Activated T-cell treated with anti-CD3 and anti-CD28 coated beads, Interleukin-2, amount 50 U/mL, for 1 hour (primary cell): ENCODE data around the gene NR2C1.
"Not testable (repeated sequence)": the region's sequence is repeated elsewhere in the genome, so short reads cannot be mapped to it uniquely, and the experiment has no call there.

Experiments used
- DNase-seq: peaks from one replicate; pipeline ENCODE4 v3.0.0-alpha.2; 2020

The NR2C1 gene

DNA sequence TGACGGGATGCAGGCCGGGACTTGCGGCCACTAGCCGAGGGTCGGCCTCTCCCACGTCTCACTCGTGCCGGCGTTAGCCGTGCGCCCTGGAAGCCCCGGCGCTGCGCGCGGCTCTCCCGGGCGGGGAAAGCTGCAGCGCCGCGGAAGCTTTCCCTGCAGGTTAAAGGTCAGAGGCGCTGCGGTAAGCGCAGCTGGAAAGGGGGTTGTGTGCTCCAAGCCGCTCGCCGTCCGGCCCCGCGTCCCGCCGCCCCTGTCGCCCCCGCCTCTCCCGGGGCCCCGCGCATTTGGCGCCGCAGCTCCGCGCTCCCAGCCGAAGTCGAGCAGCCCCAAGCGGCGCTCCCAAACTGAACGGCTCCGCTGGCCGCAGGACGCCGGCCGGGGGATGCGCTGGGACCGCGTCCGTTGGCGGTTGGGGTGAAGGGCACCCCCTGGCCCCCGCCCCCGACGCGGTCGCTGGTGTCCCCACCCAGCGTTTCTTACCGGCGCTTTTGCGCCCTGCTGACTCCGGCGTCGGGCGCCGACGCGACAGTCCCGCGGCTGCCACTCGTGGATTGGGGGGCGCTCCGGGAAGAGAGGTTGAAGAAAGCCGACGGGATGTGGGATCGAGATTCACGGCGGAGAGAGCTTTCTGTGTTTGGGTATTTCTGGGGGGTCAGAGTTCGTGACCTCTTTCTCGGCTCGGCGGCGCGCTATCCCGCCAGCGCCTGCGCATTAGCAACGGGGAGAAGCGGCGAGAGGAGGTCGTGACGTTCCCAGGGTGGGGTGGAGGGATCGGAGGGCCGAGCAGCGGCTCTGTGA, at the start of gene NR2C1:
NR2C1 (minus strand) TSS at position 719 of the 798 bp plus-strand sequence. CDS start 6,234 bp downstream, outside the sequence.
- peak; percentile 88 for DNase-seq

DNA sequence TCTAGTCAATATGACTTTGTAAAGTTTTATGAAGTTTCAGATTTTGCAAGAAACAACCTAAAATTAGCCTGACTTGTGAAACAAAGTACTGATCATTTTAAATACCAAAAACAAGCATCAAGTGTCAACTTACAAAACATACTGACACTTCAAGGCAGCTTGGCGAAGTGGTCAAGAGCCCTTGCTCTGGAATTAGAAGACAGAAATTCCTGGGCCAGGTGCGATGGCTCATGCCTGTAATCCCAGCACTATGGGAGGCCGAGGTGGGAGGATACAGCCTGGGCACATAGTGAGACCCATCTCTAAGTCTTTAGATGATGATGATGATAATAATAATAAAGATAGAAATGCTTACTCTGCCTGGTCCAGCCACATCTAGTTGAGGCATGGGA, 45.4 kb upstream of the NR2C1 start:
- no peak for DNase-seq

DNA sequence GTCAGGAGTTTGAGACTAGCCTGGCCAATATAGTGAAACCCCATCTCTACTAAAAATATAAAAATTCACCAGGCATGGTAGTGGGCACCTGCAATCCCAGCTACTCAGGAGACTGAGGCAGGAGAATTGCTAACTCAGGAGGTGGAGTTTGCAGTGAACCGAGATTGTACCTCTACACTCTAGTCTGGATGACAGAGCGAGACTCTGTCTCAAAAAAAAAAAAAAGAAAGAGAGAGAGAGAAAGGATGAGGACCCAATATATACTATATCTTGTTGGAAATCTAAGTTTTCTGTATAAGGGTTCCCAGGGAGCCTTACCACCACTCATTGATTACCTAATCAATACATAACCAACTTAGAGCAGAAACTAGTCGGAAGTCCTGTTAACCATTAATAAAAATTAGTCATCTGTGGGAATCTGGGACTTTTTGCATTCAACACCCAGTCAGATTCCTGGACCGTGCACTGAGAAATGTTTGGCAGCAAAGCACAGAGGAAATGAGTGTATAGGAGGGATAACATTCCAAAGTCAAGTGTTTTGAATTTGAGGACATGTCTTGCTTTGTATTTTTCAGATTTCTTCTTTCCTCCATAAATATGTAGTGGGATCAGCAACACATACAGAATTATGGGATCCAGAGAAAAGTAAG, 44.8 kb upstream of the NR2C1 start:
- DNase-seq, result no peak

DNA sequence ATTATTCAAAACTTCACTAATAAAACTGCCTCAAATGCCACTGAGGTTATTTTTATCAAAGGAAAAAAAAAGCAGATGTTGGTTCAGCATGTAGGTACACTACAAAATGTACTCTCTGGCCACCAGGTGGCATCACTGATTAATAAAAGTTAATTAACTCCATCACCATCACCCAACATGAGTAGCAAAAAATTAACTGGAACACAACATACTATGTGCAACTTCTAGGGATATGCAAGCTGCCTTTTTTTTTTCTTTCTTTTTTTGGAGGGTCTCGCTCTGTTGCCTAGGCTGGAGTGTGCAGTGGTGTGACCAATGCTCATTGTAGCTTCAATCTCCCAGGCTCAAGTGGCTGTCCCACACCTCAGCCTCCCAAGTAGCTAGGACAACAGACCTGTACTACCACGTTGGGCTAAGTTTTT, 43.8 kb upstream of the NR2C1 start:
- peak; percentile 23 for DNase-seq

DNA sequence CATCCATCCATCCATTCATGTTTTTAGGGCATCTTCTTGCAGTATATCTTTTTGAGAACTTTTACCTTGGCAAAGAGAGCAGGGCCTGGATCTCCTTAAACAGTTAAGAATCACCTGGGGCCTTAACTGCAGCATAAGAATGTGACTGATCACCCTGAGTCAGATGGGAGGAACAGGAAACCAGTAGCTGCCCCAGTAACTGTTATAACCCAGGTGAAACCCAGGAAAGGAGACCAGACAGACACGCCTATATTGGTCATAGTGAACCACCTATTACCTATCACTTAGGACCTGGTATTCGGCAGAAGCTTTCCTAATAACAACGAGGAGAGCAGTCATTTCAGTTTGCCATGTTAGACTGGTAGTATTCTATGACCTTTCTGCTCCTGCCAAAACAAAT, 43.4 kb upstream of the NR2C1 start:
- DNase-seq, result no peak

DNA sequence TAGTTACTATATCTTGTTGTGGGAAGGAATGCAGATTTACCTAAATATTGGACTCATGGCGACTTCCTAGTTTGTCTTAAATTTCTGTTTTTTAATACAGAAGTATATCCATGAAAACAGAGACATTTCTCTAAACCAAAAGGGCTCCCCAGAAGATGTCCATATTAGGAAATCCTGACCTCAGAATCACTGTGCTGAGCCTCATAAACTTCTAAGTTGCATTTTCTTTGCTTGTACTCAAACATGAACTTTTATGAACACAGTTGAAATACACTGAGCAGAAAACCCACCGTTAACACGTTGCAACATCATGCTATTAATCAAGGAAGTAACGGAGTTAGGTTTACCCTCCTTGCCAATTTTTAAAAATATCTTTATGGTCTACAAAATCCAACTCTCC, 42.9 kb upstream of the NR2C1 start:
- DNase-seq, result no peak

DNA sequence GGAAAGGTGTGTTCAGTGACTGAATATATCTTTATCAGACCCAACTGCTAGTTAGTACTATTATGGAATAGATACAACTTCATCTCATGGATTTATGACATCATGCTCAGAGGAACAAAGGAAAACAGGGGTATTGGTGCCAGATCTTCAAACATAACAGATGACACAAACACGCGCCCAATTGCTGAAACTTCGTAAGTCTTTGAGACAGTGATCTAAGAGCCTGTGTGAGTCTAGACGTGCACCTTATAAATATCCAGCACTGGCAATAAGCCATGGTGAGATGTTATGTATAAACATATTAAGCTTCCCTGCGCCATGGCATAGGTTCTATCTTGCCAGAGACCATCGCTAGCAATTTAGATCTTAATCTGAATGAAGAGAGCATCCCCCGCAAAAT, 42.2 kb upstream of the NR2C1 start:
- no peak for DNase-seq

DNA sequence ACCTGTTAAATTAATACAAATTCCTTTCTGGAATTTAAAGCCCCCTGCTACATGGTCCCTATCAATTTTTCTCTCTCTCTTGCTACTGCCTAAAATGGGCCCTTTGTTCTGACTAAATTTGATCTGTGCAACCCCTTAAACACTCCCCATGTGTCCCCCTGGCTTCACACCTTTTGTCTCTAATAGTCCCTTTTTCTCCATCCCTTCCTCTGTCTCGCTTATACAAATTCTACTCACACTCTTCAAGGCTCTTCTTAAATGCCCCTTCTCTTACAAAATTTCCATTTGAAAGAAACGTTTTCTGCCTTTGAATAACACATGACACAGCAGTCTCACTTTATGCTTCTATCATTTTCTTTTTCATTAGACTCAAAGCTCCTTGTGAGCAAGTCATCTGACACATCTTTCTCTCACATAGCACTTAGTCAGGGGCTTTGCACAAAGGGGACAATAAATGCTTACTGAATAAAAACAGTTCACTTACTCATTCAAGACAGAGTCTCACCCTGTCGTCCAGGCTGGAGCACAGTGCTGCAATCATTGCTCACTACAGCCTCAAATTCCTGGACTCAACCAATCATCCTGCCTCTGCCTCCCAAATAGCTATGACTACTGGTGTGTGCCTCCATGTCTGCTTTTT, 41.5 kb upstream of the NR2C1 start:
- DNase-seq, result no peak

DNA sequence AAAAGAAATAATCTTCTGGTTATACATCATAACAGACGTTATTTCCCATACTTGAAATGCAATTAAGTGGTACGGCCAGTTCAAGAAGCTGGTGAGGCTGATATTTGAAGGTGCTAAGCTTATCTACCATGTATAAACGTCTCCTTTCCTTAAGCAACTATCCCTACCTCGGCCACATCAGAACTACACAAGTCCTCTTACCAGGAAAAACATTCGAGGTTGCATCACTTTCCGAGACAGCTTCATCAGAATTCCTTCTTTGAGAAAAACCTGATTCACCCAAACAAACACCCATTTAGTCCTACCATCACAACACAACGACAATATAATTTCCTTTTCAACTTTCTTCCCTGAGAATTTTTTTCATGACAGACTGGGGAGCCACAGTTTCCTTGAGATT, 33.9 kb upstream of the NR2C1 start:
- DNase-seq, result no peak

DNA sequence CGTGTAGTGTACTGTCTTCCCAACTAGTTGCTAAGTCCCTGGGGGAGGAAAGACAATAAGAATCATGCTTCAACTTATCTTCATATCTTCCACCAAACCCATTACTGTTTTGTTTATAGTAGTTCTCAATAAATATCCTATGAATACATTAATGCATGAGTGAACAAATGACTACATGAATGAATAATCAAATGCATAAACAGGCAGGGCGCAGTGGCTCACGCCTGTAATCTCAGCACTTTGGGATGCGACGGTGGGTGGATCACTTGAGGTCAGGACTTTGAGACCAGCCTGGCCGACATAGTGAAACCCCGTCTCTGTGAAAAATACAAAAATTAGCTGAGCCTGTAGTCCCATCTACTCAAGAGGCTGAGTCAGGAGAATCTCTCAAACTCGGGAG, 32.1 kb upstream of the NR2C1 start:
- DNase-seq, result no peak

DNA sequence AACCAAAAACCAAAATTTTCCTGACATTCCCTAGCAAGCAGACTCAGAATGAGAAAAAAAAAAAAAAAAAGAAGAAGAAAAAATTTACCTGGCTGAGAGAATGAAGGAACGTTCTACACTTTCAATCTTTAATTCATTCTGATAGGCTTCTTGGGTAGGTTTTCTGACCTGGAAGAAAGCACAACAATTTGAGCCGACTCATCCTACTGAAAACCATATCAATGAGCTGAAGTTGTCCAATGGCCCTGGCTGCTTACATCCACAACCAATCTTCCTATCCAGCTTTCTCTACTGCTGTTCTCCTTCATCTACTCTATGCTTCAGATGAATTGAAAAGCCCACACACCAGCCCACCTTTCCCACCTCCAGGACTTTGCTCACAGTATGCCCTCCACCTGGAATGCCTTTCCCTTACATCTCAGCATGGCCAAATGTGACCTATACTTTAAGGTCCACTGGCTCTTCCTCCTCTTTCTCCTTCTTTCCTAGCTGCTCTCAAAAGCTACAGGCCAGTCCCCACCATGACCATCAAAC, 31.6 kb upstream of the NR2C1 start:
- no peak for DNase-seq

DNA sequence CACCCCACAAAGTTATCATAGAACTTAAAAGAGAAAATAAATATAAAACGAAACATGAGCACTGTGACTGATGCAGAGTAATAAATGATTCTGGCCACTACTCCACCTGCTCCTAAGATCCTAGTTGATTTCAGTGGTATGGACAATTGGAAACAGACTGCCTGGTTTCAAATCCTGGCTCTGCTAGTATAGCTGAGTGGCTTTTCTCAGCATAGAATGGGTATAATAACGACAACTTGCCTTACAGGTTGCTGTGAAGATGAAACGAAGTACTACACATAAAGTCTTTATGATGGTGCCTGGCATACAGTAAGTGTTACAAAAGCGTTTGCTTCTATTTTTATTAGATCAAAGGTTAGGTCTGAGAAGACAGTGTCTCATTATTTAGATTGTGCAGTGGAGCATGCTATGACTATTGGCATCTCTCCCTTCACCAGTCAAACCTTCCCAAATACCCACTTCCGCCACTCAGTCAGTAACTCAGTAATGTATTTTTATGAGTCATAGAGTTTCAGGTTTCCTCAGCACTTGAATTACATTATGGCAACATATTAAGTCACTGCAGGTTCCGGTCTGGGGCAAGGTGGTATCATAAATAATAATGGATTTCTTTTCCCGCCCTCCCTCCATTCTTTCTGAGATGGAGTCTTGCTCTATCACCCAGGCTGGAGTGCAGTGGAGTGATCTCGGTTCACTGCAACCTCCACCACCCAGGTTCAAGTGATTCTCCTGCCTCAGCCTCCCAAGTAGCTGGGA, 29.7 kb upstream of the NR2C1 start:
- DNase-seq, result no peak

DNA sequence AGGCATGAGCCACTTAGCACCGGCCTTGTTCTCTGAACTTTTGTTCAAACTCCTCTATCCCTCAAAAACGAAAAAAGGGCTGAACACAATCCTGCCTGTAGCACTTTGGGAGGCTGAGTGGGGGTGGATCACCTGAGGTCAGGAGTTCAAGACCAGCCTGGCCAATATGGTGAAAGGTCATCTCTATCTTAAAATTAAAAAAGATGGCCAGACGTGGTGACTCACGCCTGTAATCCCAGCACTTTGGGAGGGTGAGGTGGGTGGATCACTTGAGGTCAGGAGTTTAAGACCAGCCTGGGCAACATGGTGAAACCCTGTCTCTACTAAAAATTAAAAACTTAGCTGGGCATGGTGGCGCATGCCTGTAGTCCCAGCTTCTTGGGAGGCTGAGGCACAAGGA, 28.5 kb upstream of the NR2C1 start:
- DNase-seq, result not testable (repeated sequence)

DNA sequence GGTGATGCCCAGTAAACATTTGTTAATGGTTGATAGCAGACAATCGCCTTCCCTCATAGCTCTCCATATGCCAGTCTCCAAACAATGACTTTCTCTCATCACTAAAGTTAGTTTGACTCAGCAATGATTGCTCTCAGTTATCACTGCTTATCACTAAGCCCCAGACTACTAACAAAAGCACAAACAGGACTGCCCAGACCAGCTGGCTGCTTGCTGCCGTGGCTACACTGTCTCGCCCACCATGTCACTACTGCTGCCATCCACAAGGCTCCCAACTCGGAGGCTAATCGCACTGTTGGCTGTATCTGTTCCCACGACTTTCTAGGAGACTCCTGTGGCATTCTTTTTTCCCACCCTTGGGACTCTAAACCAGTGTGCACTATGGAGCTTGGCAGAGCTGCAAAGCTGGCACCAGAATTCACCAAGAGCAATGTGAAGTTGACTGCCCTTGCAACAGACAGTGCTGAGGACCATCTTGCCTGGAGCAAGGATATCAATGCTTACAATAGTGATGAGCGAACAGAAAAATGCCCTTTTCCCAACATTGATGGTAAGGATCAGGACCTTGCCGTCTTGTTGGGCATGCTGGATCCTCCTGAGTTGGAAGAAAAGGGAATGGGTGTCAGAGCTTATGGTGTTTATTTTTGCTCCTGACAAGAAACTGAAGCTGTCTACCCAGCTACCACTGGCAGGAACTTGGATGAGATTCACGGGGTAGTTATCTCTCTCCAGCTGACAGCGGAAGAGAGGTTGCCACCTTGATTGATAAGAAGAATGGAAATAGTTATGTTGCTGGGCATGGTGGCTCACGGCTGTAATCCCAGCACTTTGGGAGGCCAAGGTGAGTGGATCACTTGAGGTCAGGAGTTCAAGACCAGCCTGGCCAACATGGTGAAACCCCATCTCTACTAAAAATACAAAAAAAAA, 27.1 kb upstream of the NR2C1 start:
- DNase-seq, result no peak

DNA sequence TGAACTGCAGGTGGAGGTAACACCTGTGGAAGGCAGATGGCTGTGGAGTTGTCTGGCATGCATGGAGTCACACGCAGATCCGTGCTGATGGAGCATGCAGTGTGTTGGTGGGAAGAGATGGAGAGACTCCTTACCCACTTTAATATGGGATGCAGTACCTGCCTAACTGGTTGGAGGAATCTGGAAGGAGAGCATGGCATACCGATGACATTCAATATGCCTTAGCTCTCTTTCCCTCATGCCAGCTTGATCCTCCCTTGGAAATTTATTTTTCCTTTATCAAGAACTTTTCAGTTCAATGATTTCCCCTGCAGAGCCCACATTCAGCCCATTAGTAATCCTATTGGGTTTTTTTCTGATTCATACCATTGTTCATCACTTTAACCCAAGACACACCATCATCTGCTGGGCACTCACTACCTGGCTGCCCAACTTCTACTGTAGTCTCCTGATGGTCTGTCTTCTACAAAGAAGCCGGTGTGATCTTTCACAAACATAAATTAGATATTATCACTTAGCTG, 25.9 kb upstream of the NR2C1 start:
- no peak for DNase-seq

DNA sequence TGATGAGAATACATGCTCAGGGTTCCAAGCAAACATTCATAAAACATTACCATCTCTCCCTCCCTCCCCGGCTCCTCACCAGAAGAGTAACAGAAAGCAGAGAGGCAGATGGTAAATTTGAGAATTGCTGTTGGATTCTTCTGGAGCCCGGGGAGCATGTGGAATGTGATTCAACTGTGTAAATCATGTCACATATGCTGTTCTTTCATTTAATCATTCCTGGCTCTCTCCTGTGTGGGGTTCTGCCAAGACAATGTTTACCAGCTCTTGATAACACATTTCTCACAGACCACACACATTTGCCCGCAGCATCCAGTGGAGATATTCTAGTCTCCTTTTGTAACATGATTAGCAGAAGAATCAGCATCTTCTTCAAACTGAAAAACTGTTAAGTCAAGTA, 23.4 kb upstream of the NR2C1 start:
- DNase-seq, result no peak

DNA sequence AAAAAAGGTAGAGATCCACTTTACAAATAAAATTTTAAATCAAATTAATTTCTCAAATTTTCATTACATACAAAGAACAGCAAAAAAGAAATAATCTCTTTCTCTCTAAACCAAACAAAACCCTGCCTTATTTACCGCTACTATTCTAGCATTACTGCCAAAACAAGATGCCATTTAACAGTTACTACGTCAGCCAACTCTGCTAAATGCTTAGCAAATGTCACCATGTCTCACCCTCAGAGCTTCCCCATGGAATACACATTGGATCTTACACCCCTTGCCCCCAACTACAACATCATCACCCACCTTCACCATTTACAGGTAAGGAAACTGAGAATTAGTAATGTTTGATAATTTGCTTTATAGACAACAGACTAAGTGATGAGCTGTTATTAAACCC, 23.0 kb upstream of the NR2C1 start:
- DNase-seq, result no peak

DNA sequence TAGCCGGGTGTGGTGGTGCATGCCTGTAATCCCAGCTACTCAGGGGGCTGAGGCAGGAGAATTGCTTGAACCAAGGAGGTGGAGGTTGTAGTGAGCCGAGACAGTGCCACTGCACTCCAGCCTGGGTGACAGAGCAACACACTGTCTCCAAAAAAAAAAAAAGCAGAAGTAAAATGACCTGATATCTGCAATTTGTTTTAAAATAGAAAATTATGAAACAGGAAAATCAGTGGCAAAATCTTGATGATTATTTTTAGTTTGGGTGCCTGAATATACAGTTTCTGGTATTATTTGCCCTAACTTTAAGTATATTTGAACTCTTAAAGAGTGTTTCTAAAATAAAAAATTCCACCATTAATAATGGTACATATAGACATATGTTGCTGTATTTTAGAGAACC, 22.4 kb upstream of the NR2C1 start:
- not testable (repeated sequence) for DNase-seq

DNA sequence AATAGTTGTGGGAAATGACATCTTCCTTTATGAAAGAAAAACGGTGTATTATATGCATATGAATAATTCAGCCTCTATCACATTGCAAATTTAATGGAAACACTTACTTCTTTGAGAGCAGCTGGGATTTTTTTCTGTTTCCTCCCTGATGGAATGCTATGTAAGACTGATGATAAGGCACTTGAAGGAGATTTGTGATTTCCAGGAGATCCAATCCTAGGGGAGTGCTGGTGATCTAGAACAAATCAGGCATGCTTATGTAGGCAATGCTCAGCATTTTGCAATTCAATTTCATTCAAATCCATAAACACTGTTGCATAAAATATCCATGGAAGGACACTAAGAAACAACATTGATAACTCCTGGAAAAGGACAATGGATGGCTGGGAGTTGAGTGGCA, 16.0 kb upstream of the NR2C1 start:
- DNase-seq, result no peak

DNA sequence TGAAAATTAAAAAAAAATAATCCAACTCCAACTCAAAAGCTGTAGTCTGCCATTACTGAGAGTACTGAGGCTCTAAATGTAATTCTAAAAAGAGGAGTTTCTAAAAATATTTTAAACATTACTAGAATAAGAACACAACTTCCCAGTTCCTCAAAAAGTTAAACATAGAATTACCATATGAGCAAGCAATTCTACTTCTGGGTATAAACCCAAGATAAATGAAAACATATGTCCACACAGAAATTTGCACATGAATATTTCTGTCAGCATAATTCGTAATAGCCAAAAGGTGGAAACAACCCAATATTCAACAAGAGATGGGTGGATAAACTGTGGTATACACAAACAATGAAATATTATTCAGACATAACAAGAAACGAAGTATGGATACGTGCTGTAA, 15.0 kb upstream of the NR2C1 start:
- DNase-seq, result no peak

DNA sequence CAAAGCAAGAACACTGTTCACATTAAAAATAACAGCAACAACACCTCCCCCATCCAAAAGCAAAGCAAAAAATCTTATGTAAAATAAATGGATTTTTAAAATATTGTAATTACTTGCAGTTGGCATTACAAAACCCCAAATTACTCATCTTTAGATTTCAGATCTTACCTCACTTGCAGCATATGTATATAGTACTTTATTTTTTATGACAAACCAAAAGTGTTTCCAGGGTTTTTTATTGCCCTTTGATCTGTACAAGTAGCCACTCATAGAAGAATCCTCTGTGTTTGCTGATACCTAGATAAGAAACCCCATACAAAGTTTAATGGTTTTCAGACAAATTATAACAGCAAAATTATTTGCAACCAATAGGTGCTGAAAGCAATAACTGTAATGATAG, 12.2 kb upstream of the NR2C1 start:
- no peak for DNase-seq

DNA sequence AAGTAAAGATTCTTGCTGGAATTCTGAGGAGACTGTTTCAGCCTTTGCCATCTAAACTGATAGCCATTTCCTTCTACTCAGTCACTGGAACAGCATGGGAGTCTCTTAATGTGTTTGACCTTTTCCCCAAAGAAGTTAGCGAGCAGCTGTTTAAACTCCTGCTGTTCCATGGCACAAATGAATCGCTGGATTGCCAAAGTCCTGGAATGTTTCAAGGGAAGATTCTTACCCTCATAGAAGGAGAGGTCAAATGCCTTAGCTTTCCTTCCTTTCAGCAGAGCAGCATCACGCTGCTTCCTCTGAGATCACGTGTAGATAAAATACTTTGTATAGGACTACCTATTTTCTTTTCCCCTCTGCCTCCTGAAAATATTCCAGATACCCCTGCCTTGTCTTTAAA, 10.5 kb upstream of the NR2C1 start:
- DNase-seq, result no peak
